ENCODE data around the gene RIOK3. TPM values are rescaled to one million over a fixed set of nuclear protein-coding genes. Genes with fewer than 3 reads are reported as not detected.
"Not testable (repeated sequence)": the region's sequence is repeated elsewhere in the genome, so short reads cannot be mapped to it uniquely, and the experiment has no call there.

The RIOK3 gene
- polyA plus RNA-seq, 1 donor = 80.3 TPM

DNA sequence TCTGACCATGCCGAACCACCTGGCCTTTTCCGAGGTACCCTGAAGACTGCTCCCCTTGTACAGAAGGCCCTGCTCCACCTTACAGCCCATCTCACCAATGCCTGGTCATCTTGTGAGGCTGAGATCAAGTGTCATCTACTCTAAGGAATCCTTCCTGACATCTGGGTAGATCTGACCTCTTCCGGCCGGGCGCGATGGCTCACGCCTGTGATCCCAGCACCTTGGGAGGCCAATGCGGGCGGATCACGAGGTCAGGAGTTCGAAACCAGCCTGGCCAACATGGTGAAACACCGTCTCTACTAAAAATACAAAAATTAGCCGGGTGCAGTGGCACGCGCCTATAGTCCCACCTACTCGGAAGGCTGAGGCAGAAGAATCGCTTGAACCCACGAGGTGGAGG, 2.1 kb upstream of the RIOK3 start:
- DNase-seq (ENCODE audit: low read depth) = no peak

DNA sequence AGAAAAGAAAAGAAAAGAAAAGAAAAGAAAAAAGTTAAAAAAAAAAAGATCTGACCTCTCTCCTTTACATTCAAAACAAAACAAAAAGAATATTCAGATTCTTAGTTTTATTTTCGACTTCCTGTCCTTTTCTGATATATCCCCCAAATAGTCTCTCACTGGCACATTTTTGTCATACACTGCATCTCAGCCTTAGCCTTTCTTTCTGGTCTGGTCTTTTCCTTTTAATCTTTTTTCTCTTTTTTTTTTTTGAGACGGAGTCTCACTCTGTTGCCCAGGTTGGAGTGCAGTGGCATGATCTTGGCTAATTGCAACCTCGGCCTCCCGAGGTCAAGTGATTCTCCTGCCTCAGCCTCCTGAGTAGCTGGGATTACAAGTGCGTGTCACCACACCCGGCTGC, 1.6 kb upstream of the RIOK3 start:
- no peak for DNase-seq (ENCODE audit: low read depth)

DNA sequence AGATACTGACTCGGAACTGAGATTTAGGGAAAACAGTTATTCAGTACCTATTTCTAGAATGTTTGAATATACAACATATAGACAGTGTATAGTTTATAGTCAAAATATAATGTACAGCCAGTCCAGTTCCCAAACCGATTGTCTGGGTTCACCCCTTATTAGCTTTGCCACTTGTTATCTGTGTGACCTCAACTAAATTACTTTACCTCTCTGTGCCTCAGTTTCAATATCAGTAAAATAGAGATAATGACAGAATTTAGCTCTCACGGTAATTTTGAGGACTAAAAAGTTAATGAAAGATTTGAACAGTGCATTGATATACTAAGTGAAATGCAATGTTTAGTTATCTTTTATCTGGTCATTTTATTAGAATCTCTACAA, 750 bp upstream of the RIOK3 start:
- no peak for DNase-seq (ENCODE audit: low read depth)

DNA sequence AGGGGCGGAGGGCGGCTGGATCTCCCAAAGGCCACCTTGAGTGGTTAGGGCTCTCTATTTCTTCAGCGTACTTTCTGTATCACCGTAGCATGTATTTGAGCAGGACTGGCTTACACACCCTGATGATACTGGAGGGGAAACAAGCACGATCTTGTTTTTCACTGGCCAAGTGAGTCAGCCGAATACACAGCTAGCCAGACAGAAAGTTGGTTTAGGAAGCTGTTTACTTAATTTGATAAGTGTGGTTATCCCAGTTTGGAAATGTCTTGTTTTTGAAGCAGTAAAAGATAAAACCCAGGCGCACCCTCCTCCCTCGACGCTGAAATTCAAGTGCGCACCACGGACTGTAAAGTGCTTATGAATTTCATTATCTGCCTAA, 582 bp downstream of the RIOK3 start:
- DNase-seq (ENCODE audit: low read depth) = no peak

DNA sequence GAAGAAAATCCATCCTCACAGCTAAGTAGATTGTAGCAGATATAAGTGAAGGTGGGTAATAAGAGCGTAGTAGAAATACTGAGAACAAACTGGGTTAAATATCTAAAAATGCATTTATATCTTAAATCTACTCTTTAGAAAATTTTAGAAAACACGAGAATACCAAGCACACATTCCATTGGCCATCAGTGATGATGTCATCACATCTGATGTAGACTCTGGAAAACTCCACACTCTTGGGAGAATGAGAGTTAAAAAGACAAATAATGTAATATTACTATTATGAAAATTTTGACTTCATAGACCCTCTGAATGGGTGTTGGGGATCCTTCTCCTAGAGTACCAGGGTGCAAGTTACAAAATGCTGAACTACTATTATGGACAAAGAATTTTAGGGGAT, 3.7 kb downstream of the RIOK3 start:
- no peak for DNase-seq (ENCODE audit: low read depth)

DNA sequence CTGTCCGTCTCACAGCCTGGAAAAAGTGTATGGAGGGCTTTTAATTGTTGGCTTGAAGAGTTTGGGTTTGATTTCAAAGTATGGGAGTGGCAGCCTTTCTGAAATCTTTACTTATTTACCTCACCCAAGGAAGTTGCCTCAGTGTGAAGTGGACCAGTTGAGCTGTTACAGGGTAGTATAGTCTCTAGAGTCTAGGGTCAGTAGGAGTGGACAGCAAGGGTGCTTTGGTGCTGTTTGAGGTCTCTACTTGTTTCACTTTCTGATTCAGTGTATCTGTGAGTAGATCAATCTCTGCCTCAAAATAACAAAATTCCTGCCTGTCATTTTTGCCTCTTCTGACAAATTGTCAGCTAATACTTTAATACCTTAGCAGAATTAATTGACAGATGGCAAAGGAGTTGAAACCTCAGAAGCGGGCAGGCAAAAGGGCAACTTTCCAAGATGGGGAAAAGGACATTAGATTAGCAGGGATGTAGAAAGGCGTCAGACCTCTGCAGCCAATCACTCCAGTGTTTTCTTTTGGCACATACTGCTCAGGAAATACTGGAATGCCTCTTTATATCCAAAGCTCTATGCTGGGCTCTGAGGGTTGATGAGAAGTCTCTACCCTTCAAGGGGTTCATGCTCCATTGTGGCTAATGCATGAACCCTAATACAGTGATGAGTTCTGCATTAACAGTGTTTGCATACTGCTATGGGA, 5.9 kb downstream of the RIOK3 start:
- no peak for DNase-seq (ENCODE audit: low read depth)

DNA sequence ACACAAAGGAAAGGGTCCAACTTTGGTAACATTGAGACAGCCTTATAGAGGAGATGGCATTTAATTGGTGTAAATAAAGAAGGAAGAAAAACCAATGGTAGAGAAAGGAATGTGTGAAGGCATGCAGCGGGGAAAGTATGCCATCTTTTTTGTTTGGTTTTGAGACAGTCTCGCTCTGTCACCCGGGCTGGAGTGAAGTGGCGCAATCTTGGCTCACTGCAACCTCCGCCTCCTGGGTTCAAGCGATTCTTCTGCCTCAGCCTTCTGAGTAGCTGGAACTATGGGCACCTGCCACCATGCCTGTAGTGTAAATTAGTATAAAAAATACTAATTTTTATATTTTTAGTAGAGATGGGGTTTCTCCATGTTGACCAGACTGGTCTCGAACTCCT, 6.4 kb downstream of the RIOK3 start:
- DNase-seq (ENCODE audit: low read depth) = no peak

DNA sequence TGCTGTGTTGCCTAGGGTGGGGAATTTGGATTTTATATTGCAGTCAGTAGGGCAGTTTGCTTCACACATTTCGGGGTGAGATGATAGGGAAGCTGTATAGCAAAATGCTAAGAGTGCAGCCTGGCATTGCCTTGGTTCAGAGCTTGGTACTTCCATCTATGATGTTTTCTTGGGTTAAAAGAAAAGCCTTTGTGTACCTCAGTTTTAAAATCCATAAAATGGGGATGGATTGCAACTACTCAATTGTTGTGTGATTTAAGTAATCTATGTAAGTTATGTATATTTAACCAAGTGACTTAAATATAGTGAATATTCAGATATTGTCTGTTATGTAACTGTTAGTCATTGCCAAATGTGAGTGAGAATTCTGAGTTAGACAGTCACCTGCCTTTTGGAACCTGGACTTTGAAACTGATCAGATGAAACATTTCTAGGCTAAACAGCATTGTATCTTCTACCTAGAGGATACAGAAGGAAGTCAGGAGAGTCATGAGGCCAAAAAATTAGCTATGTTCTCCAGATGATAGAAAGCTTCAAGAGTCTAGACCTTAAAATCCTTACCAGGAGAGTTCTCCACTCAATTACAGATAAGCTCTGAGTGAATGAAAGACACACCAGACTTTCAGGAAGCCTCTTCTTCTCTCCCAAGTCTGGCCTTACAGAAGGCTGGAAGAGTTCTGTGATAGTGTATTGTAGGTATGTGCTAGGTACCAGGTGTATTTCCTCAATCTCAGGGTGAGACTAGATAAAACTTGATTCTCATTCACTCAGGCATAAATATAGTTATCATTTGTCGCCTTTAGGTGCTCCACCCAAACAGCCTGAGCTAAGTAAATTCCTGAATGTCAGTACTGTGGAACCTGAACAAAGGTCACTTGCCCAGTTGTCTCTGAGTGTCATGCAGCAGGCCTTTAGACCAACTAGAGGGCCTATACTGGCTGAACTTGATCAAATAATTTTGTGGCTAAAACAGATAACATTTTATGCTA, 7.5 kb downstream of the RIOK3 start:
- DNase-seq (ENCODE audit: low read depth) = no peak

DNA sequence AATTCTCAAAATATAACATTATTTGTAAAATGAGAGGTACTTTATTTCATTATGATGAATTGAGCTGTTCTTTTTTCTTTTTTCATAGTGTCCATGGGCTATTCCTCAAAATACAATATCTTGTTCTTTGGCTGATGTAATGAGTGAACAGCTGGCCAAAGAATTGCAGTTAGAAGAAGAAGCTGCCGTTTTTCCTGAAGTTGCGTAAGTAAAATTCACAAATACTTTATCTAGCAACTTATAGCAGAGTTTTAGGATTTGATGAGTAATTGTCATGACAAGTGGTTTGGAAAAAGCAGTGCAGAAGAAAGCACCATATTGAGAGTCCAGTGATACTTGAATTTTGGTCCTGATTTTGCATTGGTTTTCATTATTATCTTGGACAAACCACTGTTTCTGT, 9.8 kb downstream of the RIOK3 start:
- no peak for DNase-seq (ENCODE audit: low read depth)

DNA sequence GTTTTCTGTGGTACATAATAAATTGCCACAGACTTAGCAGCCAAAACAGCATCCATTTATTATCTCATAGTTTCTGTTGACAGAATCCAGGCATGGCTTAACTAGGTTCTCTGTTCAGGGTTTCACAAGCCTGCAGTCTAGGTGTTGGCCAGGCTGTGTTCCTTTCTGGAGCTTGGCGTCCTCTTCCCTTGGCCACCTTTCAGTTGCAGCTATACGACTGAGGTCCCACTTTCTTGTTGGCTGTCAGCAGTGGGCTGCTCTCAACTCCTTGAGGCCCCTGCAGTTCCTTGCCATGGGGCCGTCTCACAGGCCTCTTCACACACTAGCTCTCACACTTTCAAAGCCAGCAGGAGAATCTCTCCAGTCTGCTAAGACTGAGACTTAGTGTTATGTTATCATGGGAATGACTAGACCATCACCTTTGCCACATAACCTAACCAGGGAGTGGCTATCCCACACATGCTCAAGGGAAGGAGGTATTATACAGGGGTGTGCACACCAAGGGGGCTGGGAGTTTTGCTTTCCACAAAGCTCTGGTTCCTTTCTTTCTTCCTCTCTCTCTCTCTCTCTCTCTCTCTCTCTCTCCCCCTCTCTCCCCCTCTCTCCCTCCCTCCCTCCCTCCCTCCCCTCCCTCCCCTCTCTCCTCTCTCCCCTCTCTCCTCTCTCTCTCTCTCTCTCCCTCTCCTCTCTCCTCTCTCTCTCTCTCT, 15.8 kb downstream of the RIOK3 start:
- no peak for DNase-seq (ENCODE audit: low read depth)

DNA sequence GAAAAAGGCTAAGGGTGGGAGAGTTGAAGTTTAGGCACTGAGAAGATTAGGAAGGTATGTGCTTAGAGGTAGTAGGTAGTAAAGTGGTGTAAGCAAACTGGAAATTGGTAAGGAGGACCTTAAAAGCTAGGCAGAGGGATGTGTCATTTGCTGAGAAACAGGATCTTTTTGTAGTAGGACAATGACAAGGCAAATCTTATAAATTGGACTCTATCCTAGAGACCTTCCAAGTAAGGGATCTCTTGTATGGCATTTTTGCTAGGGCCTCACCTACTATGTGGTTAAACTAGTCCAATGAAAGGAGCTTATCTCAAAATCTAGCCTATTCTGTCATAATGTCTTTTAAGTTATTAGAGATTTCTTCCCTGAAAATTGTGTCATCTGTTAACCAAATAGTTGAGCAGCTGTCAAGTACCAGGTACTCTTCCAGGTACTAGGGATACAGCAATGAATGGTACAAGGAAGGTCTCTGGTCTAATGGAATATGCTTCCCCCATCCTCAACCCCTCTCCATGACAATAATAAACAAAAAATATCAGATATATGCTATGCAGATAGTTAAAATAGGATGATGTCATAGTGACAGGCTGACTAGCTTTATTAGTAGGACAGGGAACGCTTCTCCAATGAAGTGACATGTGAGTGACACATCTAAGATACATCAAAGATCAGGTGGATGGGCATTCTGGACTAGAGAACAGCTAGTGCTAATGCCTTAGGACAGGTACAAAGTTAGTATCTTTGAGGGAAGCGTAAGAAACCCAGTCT, 17.7 kb downstream of the RIOK3 start:
- DNase-seq (ENCODE audit: low read depth) = no peak

DNA sequence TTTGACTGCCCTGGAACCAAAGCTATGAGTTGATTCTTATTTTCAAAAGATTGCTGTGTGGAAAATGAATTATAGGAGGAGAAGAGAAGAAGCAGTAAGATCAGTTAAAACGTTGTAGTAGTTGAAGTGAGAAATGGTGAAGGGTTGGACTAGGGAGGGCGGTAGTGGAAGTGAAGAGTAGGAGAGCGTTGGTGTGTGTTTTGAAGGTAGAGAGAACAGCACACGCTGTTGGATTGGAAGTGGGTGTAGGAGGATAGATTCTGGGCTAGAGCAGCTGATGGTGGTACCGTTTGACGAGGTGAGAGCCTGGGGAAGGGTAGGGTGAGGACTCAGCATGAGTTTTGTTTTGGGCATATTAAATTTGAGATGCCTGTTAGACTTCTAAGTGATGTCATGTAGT, 18.4 kb downstream of the RIOK3 start:
- DNase-seq (ENCODE audit: low read depth) = no peak

DNA sequence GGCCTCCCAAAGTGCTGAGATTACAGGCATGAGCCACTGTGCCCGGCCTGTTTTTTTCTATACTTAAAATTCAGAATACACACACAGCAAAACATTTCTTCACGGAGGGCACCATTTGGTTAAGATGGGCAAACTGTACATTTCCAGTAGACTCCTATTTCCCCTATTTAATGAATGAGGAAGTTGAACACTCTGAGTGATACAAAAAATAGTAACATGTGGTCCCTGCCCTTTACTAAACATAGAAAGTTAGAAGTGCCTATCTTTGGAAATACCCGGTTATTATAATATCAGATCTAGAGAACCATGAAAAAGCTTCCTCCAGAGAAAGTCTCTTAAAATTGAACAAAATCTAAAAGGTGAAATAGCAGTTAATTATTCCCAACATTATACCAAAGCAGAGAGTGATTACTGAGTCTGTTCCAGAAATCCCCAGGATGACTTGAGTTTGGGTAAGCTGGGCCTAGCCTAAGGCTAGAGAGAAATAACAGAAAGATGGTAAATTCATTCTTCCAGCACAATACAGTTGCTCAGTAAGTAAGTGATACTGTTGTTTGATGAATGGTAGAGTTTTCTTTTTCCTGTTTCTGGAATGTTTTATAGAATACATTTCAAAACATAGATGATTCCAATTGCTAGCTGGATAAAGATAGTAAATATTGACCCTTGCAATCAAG, 26.9 kb downstream of the RIOK3 start:
- DNase-seq (ENCODE audit: low read depth) = no peak

DNA sequence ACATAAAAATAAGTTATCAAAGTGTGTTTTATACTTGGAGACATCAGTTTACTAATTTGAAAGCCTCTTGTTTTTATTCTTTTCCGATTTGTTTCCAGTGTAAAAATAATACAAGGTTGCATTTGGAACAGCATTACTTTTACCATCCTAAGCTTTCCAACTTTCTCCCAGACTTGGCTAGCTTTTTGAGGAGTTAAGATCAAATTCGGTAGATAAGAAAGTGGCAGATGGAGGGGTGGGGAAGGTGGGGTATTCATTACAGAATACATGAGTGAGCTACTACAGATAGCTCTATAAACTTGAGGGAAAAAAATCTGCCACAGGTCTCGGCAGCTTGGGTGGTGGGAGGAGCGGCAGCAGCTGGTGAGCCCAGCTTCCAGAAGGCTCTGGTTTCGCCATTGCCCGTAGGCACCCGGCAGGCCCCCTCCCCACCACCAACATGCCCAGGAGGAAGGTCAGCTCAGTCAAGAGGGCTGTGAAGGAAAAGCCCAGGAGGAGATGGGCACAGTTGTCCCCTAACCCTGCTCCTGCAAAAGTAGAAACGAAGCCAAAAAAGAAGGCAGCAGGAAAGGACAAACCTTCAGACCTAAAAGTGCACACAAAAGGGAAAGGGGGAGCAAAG, 31.6 kb downstream of the RIOK3 start:
- no peak for DNase-seq (ENCODE audit: low read depth)

DNA sequence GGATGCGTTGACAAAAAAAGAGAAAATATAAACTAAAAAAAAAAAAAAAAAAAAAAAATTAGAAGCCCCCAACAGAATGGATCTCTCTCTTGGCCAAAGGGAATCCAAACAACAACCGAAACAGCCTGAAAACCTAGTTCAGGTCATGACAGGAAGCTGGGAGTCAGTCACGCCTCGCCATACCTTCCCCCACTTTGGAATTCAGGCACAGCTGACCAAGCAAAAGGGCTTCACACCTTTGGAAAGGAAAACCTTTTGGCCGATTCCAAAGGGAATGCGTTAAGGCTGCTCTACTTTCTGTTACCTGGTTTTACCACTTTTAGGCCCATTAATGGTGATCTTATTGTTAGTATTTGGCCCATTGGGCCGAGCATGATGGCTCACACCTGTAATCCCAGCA, 32.3 kb downstream of the RIOK3 start:
- no peak for DNase-seq (ENCODE audit: low read depth)

DNA sequence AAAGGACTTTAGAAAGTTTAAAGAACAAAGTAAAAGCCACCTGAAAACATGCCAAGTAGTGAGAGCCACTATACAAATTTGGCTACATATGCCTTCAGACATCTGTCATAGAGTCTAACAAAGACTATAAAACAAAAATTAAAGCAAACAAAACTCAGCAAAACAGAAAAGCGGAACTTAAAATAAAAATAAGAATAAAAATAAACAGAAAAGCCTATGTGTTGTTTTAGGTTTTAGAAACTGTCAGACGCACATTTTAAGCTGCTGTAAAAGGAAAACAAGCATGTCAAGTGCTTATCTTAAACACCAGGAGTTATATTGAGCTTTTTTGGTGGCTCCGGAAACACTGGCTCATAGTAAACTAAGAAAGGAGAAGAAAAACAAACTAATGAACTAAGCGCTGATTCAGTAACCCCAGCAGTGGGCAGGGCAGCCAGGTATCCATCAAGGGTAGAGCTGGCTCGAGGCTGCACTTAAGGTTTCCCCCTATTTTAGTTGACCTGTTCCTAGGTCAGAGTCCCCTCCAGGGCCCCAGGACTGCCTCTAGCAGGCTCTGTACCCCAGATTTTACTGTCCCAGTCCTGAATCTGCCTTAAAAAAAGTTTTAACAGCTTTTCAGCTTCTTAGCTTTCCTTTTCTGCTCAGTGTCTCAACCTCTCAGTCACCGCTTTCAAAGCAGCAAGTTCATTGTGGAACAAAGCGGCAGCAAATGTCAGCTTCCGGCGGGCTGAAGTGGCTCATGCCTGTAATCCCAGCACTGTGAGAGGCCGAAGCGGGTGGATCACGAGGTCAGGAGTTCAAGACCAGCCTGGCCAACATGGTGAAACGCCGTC, 34.9 kb downstream of the RIOK3 start:
- no peak for DNase-seq (ENCODE audit: low read depth)

DNA sequence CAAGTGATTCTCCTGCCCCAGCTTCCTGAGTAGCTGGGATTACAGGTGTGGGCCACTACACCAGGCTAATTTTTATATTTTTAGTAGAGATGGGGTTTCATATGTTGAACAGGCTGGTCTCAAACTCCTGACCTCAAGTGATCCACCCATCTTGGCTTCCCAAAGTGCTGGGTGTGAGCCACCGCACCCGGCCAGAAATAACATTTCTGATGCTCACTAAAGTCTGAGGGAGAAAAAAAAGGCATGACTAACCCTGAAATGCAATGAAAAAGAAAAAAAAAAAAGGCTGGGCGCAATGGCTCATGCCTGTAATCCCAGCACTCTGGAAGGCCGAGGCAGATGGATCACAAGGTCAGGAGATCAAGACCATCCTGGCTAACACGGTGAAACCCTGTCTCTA, 36.5 kb downstream of the RIOK3 start:
- not testable (repeated sequence) for DNase-seq (ENCODE audit: low read depth)

DNA sequence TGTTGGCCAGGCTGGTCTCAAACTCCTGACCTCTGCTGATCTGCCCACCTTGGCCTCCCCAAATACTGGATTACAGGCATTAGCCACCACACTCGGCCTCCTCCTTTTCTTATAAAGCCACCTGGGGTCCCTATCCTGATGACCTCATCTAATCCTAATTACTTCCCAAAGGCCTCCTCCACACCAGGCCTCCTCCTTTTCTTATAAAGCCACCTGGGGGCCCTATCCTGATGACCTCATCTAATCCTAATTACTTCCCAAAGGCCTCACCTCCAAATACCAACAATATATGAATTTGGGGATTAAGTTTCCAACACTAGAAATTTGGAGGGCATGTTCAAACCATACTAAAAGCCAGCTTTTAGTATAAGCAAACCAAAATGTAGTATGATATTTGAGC, 40.6 kb downstream of the RIOK3 start:
- DNase-seq (ENCODE audit: low read depth) = no peak

DNA sequence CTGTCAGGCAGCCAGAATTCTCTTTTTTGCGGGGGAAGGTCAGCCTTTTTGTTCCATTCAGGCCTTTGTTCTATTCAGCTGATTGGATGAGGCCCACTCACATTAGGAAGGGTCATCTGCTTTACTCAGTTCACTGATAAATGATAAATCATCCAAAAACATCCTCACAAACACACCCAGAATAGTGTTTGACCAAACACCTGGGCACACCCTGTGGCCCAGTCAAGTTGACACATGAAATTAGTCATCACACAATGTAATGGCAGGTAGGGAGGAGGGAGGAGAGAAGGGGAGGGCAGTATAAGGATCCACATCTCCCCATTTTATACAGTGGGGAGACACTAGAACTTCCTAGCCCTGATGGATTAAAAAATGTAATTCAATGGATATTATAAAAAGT, 41.9 kb downstream of the RIOK3 start:
- no peak for DNase-seq (ENCODE audit: low read depth)

Measured in forelimb muscle (tissue), 1 donor.